ENCODE data around the gene PLCB2.

DNA sequence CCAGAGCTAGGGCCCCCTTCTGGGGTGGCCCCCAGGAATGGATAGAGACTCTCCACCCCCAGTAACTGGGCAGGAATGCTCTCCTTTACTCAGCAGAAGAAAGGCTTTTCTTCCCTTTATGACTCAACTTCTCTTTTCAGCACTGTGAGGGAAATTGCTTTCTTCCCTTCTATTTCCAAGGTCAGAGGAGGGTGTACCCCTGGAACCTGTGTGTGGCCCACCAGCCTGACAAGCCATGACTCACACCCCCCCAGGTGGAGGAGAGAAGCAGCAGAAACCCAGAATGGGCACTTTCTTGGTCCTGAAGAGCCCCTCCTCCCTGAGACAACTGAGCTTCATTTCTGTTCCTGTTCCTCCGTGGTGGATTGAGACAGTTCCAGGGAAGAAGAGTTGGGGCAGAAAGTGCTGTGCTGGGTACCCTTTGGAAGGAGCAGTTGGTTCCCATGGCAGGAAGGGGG, 22.2 kb downstream of the PLCB2 start:
- TF ChIP-seq, protein P1, sequence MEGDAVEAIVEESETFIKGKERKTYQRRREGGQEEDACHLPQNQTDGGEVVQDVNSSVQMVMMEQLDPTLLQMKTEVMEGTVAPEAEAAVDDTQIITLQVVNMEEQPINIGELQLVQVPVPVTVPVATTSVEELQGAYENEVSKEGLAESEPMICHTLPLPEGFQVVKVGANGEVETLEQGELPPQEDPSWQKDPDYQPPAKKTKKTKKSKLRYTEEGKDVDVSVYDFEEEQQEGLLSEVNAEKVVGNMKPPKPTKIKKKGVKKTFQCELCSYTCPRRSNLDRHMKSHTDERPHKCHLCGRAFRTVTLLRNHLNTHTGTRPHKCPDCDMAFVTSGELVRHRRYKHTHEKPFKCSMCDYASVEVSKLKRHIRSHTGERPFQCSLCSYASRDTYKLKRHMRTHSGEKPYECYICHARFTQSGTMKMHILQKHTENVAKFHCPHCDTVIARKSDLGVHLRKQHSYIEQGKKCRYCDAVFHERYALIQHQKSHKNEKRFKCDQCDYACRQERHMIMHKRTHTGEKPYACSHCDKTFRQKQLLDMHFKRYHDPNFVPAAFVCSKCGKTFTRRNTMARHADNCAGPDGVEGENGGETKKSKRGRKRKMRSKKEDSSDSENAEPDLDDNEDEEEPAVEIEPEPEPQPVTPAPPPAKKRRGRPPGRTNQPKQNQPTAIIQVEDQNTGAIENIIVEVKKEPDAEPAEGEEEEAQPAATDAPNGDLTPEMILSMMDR (IDR thresholded peaks at IDR 0.05; ENCODE audit: insufficient read depth, low read depth, low read length), result no peak
- TF ChIP-seq EZH2 (IDR thresholded peaks at IDR 0.05; ENCODE audit: insufficient read depth, low read length), result no peak

Data from astrocyte (in vitro differentiated cells and primary cell).